D341Med (cell line): ENCODE results near the gene GLI3.

Experiments used
- DNase-seq: peaks from one replicate; pipeline ENCODE4 v3.0.0; 2012; ENCODE audit warnings: low spot score

GLI3 gene

DNA sequence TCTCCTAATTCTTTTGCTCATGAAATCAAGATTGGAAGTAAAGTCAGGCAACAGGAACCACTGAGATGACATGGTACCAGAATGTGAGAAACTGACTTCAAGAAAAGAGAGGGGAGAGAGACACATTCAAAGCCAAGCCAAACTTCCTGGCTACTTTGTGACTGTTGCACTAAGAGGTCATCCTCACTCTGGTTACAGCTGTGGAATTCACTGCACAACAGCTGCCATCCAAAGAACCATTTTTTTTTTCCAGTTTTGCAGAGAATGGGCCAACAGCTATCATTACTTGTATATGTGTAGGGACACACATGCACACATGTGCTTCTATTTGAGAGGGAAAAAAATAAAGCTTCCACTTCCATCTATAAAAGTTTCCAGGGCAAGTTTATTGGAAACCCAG is 203.5 kb downstream of the GLI3 start:
- DNase-seq = no peak

DNA sequence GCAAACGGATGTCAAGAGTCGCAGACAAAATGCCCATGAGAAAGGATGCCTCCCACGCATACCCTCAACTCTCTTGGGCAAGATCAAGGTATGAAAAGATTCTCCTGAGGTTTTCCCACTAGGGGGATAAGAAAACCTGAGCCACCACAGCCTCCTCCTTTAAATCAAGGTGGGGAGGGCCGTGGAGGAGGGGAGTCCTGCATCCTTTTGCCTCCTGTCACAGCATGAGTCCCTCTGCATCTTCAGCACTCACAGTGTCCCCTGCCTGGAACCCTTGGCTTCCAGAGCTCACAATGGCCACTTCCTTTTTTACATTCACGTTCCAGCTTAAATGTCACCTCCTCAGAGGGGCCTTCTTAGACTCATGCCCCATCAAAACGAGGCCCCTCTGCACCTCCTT is 207.6 kb downstream of the GLI3 start:
- no peak for DNase-seq

DNA sequence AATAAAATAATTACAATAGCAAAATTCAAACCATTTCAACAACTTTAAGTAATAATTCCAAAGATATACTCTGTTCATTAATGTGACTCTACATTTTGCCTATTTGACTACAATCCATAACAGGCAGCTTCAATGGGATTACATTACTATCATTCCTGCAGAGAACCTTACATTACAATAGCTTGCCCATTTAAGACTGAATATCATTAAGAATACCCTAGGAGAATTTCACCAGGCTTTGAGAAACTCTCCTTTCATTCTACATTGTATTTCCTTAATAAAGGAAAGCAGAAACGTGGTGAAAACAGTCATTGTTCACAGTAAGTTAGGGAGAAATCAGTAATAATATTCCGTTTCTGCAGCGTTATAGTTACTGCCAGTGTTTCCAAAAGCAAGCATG is 209.5 kb downstream of the GLI3 start:
- no peak for DNase-seq

DNA sequence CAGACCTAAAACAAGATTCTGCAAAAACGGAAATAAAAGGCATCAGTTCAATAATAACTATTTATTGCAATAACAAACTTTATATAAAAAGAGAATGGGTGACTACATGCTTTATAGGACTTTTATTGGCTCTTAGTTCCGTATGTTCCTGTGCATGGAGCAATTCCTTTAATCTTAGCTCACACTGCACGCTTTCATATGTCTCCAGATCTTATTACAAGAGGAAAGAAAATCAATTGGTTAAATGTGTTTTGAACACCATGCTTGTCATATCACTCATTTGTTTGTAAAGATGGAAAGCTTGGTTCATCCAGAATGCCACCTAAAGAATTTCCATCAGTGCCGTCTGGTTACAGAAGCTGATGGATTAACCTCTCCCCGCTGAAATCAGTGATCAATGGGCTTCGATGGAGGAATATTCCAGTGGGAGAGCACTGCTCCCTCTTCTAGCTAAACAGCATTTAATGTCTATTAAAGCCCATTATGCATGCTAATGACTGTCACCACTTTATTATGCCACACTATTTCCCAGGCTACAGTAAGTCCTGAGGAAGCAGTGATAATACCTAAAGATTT is 210.3 kb downstream of the GLI3 start:
- DNase-seq = no peak

DNA sequence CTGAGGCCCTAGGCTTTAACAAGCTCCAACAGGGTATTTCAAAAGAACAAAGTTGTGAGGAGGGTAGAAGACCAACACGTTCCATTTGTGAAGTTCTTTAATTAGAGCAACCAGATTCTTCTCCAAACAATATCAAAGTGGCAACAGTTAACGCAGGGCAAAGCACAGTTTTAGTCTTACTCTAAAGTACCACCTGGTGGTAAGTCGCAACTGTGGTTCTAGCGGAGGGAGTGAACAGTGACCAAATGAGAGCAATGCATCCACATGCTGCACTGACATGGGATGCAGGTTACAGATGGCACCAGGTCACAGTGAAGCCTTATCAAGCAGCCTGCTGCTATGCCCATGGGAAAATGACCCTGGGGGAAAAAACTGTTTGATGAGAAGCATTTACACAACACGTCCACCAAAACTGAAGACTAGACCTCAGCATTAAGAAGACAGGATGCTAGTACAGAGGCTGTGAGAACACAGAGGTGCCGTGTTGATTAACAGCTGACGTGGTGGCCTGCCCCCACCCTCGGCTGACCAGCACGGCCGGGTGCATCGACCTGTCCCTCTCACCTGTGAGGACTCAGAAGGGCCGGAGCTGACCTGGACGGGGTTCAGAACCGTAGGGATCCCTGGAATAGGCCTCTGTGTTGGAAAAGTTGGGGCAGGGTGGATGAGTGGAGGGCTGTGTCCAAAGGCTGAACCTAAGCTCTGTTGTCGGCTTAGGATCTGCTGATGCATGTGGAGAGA is 211.2 kb downstream of the GLI3 start:
- DNase-seq = no peak

DNA sequence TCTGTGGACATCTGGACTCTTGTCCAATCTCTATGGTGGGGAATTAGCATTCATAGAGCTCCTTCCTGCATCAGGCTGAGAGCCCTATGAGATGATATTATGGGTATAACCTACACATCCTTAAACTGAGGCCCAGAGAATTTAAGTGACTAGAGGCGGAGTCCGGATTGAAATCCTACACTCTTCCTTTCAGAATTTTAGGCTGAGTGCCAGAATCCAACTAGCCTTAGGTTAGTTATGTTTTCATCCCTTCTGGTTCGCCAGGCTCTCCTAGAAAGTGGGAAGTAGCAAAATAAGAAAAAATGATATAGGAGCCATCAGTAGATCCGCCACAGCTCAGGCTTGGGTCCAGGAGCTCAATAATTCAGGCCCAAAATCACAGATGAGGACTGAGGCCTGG is 212.5 kb downstream of the GLI3 start:
- DNase-seq = no peak

DNA sequence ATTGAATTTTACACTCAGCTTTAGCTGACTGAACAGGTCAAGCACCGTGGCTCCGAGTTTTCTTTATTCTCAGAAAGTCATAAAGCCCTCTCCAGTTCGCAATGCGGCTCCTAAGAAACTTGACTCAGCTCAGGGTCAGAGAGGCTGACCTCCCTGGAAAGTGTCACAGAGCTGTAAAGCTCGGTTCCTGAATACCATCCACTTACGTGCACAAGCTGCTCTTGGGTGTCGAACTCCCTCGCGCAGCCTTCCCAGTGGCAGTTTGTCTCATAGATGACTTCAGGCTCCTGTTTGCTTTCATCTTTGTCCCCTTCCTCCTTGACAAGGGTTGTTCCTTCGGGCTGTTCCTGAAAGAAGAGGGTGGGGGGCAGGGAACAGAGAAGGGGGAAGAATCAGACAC is 213.7 kb downstream of the GLI3 start:
- DNase-seq = no peak

DNA sequence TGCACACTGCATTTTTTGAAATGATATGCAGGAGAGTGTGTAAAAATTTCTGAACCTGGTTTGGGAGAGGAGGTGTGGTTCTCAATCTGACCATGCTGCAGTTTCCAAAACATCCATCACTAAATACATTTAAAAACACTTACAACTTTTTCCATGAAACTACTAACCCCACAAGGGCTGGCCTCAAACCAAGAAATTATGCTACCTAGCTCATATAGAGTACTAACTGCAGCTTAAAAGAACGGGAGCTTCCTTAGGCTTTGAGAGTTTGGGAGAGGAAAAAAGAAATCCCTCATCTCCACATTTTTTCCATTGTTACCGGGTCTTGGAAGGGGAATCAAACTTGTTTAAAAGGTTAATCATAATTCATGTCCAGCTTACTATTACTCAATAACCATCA is 214.2 kb downstream of the GLI3 start:
- DNase-seq = no peak

DNA sequence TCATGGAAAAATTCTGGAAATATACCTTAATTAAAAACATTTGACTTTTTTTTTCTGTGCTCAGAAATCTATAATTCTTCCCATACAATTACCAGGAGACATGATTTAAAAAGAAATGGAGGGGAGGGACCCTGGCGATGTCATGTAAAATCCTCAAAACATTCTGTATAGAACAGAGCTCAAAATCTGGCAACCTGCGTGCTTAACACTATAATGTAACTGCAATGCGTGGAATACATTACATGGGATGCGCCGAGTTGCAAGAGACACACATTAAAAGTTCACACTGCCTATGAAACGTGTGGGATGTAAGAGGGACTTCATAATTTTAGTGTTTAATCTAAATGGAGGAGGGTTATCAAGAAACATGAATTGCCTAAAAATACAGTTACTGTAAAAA is 215.0 kb downstream of the GLI3 start:
- DNase-seq = no peak

DNA sequence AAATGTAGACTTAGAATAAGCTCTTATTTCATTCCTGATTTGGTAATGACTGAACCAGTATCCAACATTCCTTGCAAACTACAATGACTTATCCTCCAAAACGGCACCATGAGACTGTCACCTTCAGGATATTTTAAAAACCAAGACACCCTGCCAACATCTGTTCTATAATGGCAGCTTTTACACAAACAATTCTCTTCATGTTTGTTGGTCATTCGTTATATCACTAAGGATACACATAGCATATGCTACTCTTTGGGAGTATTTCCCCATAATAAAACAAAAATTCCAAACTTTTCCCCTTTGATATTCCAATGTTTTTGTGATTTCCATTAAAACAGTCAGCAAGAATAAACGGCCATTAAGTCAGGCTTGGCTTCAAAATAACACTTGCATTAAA is 215.4 kb downstream of the GLI3 start:
- no peak for DNase-seq

DNA sequence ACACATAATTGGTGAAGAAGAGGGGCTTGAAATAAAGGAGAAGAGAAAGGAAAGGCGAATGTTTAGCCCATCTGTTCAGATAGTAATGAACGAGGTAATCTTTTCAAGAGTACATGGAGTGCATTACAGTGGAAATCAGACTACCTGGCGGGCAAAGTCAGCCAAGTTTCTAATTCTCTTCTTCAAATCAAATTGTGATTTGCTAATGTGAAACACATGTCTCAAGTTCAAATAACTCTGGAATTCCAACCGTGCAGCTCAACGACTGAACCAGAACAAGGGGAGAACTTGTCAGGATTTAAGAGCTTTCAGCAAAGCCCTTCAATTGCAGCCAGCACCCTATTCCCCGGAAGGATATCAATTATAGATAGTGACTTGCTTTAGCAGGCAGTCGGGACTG is 216.9 kb downstream of the GLI3 start:
- no peak for DNase-seq

DNA sequence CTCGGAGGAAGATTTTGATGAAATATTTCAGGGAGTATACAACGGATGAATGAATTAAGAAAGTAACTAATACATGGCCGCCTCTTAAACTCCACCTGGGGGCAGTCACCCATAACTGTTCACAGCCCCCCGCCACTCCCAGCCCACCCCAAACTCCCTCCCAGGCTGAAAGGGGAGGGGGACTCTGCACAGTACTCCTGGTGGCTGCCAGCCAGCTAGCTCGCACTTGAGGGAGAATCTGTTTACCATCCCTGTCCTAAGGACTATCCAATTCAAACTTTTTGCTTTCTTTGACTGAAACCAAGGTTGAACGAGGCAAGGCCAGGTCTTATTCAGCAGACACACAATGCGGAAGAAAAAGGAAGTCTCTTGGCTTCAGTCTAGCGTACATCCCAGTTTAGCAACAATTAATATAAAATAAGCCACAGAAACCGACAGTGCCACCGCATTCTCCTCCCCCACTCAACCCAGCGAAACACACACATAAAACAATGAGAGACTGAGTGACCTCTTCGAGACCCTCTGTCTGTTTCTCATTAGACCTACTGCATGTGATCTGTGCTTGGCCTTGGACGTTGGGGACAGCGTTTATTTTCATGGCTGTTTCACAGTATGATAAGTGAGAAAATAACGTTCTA is 219.5 kb downstream of the GLI3 start:
- no peak for DNase-seq

DNA sequence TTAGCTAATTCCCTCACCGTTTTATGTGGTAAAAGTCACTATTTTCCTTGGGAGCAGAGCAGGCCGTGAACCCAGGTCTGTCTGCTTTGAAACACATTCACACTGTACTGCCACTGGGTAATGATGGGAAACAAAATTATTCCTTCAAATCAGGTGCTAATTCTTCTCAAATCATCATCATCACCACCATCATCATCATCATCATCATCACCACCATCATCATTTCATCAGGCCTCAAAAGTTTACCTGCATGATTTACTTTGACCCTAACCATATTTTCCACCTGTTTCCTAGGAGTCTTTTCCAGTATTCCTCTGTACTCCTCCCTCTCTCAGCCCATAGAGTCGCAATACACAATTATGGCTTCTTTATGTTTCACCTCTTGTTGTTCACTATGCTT is 220.5 kb downstream of the GLI3 start:
- no peak for DNase-seq

DNA sequence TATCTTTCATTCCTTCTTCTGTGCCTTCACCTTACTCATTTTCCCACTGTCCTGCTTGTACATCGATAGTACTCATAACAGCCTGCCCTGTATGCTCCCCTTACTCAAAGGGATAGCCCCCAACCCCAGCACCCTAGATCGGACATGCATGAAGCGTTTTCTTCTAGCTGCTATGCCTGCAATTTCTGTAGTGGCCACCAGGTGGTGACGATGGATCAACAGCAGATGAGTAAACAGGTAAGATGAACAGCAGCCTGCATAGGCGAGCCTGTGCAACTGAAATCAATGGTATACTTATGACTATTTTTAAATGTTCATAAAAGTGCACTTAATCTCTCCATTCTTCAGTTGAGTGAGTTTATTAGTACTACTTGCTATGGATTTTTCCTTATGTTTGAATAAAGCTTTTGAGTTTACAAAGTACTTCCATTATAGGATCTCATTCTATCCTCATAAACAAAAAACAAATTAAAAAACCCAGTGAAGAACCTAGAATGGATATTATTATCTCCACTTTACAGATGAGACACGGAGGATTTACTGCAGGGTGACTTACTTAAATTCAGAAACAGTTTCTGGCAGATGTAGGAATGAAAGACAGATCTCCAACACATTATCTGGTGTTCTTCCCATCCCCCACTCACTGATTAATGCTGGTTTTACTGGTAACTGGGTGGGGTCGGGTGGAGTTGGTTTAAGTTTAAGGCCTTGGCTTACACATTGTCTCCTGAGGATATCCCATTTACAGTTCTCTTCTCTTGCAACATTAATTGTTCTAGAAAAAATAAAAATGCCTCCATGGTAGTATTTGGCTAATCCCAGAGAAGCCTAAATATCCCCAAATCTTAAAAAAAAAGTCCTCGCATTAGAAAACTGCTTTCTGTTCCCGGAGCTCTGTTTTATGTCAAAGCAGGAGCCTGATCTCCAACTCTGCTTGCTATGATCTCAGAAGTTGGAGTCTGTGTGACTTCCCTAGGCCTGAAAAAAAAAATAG is 222.1 kb downstream of the GLI3 start:
- DNase-seq = peak; percentile 43

DNA sequence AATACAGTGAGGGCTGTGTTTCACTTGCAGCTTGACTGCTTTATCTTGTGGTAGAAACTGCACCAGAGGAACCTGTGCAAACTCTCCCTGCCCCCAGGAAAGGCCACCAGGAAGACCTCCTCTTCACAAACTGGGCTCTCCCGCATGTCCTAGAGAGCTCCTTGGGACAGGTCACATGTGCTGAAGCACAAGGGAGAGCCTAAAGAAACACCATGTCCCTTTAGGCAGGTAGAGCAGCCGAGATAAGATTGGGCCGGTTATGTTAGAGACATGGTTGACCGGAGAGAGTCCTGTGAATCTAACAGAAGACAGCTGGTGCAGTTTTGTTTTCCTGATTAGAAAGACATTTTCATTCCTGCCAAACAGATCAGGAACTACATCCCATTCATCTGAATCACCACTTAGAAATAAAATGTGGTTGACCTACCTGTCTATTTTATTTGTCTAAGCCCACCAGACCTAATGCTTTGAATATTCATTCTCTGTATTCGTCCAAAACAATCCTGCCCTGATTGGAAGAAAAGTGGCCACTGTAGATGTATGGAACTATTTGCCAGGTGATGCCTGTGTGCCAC is 224.1 kb downstream of the GLI3 start:
- DNase-seq = no peak

DNA sequence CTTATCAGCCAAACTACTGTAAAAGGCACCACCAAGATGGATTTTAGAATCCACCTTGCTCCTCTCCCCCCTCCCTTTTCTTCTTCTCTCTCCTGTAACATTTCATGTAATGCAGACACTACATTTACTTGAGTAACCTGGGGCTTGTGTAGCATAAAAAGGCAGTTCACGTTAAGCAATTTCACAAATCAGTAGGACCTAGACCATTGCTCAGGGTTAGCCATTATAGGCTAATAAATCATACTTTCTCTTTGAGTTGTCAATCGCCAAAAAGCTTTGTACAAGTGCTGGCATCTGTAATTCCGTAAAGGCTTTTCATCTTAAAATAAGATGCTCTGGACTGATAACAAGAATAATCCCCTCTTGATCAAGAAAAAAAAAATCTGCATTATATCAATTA is 224.7 kb downstream of the GLI3 start:
- no peak for DNase-seq

DNA sequence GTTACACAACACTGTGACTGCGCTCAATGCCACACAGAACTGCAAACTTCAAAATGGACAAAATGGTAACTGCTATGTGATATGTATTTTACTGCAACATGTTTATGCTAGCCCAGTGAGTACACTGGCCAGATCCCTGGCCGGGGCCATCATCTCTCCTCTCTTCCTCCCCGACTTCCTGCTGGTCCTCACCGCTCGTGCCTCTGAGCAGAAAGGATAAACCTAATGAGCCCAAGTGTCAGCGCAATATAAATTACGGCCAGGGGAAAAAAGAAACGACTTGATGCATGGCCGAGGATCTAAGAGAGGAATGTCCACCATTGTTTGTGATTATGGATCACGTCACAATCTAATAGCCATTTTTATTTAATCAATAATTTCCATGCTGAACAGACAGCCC is 225.2 kb downstream of the GLI3 start:
- no peak for DNase-seq

DNA sequence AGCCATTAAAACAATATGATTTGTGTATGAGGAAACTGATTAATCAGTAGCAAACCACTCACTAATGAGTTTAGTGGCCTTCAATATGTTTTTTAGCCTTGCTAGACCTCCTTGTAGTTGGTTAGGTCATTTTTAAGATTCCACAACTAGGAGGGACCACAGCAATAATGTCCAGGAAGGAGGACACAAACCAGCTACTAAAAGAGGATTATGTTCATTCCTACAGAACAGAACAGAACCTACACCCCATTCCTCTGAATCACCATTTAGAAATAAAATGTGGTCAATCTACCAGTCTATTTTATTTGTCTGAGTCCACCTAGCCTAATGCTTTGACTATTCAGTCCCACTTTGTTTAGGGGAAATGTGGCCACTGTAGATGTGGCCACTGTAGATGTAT is 226.3 kb downstream of the GLI3 start:
- DNase-seq = no peak

DNA sequence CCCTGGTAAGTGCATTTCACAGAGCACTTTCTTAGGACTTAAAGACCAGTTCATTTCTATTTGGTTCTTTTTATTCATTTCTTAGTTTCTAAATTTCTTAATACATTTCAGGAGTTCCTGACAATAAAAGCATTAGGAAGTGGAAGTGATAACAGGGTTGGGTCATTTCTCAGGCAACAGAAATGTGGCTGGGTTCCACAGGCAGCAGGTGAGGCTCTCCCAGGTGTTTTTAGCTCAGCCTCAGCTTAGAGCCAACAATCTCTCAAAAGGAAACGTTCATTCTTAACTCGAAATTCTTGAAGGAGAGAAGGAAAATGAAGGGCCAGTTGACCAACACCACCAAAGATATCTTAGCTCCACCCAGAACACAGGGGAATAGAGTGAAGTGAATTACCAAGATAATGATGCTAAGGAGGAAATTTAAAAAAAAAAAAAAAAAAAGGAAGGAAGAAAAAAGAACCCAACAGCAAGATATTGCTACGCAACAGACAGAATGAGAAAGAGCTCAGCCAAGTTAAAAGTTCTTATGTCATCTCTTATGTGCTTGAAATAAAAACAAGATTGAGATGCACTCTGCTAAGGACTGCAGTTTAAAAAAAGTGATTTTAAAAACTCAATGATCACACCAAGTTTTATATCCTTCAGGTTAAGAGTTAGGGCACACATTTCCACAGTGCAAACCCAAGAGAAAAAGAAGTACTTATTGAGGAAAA is 230.1 kb downstream of the GLI3 start:
- DNase-seq = no peak

DNA sequence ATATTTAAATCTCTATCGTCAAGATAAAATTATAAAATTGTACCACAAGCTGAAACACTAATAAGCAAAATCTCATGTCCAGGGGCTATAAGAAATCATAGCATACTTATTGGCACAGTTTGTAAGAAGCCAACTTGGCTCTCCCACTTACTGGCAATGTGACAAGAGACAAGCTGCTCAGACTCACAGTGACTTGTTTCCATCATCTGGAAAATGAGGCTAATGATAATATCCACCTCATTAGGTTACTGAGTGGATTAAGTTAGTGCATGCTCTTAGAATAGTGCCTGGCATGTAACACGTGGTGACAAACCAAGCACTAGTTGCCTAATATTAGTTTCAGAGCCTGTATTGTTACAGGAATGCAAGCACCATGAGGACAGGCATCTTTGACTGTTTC is 234.4 kb downstream of the GLI3 start:
- no peak for DNase-seq

DNA sequence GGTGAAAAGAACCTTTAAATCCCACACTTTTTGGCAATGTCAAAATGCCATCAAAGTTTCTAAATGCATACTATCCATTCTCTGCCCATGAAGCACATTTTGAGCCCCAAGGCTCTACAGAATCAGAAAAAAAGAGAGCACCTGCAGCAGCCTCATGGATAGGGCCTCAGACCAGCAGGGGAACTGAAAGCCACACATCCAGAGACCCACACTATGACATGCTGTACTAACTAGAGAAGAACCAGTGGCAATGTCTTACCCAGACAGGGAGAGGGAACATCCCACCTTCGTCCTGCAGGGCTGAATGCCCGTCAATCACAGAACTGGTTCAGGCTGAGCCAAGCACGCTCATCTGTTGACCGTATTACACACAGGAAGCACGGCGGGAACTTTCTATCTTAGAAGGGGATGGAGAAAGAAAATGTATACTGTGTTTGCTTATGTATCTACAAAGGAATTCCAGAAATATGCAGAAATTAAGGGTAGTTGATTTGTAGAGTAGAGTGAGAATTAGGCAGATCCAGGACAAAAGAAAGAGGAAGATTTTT is 237.2 kb downstream of the GLI3 start:
- DNase-seq = no peak
